ENCODE data around the gene CHAC1.

The CHAC1 gene, protein sequence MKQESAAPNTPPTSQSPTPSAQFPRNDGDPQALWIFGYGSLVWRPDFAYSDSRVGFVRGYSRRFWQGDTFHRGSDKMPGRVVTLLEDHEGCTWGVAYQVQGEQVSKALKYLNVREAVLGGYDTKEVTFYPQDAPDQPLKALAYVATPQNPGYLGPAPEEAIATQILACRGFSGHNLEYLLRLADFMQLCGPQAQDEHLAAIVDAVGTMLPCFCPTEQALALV

DNA sequence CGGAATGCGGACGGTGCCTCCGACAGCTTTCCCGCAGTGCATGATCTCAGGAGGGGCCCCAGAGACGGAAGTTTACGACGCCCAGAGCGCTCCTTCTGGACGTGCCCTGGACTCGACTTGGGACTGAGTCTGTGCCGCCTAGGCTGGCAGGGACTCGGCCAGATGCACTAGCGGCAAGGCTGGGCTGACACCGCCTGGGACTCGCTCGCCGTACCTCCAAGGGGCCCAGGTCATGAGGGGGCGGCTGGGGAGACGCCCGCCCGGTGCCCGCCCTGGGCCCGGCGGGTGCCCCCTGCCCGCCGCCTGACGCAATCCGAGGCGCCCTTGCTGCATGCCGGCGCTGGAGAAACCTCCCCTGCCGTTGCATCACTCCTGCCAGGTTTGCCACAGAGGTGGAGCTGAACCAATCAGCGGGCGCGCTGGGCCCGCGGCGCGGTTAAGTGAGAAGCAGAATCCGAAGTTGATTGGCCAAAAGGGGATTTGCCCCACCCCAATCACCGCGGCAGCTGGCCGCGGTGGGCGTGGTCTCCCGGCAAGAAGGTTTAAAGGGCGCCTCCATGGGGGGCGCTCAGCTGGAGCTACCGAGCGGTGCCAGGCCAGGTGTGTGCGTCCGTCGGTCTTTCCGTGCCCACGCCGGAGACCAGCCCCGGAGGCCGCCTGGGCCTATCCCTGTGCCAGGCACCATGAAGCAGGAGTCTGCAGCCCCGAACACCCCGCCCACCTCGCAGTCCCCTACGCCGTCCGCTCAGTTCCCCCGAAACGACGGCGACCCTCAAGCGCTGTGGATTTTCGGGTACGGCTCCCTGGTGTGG lies at the start of gene CHAC1:
CHAC1 (plus strand) TSS at position 571 of the 812 bp plus-strand sequence; CDS start at position 684, 113 bp downstream.
- no peak for DNase-seq

DNA sequence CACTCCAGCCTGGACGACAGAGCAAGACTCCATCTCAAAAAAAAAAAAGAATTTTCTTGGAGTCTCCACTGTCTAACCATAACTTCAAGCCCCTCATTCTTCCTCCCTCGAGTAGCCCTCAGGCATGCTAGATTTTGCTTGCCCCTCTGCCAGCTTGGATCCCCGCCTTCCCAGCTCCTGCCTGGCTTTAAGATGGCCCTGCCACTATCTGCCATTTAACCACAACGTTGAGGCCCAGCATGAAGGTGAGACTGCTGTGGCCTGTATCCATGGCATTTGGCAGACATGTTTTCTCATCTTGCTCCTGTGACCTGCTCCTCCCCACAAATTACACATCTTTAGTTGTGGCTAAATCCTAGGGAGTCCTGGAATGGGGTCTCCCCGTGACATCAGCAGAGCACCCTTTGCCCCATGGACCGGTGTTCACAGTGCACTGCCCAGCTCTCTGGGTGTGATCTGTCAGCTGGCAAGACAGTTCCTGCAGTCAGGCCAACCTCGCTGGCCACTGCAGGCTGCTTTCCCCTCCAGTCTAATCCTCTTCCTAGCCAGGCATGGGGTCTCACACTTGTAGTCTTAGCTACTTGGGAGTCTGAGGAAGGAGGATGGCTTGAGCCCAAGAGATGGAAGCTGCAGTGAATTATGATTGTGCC lies 48.6 kb upstream of the CHAC1 start:
- DNase-seq: no peak

DNA sequence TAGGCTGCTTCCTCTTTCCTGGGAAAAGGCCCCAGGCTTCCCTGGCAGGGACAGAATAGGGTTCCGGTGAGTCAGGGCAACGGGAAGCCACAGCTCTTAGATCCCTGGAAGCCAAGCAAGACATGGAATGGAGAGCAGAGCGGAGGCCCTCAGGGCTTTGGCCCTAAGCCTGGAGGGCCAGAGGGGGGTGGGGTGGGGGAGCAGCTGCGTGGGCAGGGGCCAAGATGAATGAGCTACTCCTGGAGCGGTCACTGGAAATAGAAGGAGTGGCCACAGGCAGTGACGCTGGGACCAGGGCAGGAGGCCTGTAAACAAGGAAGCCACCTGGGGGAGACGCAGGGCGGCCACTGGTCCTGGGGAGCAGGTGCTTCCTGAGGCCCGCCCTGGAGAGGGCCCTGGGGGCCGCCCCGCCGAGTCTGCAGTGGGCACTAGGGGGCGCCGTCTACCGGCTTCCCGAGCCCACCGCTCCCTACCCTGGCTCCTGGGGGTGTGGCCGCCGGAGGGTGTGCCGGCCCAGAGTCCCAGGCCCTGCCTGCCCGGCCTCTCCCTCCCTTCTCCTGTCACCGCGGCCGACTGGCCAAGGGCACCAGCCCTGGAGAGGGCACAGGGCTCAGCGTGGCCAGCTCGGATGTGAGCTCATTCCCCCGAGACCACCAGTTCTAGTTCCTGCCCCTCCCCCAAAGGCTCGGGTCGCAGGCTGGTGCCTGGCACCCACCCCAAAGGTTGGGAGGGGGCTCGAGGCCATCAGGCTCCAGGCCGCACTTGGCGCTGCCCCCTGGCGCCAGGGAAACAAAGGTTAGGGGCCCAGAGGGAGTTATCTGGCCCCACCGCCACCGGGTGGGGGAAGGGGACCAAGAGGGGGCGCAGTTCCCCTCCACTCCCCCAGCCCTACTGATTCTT lies 46.9 kb upstream of the CHAC1 start:
- no peak for DNase-seq

DNA sequence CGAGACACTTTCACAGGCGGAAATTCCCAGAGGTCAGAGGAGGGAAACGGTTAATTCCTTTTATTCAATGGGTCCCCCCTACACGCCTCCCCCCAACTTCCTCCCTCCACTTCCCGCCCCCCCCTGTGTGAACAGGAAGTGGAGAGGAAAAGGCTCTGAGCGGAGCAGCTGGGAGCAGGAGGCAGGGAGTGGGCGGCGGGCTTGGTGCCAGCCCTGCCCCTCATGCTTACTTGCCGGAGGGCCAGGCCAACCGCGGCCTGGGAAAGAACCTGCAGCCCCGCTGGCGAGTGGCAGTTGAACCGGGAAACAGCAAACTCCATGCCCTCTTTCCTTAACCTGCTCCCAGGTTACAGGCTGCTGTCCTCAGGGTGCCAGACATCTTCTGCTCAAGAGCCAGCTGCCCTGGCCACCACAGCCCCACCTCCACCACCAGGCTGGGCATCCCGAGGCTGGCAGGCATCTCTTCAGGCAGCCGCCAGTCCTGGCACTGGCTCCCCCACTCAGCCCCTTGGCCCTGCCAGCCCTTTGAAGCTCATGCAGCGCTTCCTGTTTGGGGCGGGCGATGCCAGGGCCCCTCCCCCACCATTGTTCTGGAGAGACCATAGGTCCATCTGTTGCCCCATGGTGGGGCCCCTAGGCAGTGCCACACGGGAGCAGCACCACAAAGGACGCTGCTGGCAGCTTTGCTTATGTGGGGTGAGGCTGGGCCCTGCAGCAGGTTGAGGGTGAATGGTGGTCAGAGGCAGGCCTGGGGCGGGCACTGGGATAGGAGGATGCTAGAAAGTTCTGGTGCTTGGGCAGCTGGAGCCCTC lies 46.1 kb upstream of the CHAC1 start:
- no peak for DNase-seq

DNA sequence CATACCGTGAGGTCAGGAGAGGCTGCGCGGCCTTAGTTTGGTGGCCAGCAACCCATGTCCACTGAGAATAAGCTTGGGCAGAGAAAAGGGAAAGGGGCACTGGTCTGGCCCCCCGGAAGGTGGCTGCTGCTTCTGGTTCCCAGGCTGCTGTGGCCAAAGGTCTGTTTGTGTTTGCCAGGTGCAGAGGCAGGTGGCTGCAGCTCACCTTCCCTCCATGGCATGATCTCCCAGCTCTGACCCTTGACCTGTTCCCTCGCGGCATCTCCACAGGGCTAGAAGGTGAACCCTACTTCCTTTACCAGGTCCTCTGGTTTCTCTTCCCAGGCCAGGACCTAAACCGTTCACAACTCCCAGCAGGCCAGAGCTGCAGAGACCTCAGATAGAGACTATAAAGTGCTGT lies 45.2 kb upstream of the CHAC1 start:
- no peak for DNase-seq

DNA sequence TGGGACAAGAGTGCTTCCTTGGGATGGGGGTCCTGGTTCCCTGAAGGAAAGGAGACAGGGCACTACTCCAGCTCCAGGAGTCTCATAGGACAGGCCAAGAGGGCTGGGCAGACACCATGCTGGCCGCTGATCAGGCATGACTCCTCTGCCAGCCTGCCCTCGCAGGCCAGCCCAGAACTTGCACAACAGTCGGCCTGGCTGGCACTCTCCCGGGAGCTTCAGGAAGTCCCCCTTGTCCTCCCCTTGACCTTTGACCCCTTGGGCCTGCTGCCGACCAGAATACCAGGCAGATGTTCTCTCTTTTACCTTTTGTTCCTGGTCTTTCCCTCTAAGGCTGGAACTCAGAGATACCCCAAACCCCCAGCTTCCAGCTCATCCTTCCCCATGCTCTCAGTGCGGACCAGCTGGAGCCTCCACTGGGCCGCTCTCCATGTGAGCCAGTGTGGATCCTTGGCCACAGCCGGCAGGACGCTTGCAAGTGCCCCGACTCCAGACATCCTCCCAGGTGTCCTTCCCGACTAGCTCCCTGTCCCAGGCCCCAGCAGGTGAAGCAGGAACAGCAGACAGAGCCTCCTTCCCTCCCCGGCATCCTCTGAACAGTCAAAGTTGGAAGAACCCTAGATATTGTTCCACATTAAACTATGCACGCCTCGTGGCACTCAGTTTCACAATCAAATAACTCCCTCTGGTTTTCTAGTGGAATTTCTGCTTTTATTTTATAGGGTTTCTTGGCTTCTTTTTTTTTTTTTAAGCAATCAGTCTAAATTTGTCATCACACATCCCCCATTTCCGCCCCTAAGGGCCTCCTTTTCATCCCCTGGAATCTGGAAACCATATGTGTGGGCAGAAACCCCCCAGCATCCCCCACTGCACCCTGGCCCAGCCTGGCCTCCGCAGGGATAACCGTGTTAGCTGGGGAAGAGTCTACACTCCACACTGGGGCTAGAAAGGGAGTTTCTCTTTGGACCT lies 43.3 kb upstream of the CHAC1 start:
- no peak for DNase-seq

DNA sequence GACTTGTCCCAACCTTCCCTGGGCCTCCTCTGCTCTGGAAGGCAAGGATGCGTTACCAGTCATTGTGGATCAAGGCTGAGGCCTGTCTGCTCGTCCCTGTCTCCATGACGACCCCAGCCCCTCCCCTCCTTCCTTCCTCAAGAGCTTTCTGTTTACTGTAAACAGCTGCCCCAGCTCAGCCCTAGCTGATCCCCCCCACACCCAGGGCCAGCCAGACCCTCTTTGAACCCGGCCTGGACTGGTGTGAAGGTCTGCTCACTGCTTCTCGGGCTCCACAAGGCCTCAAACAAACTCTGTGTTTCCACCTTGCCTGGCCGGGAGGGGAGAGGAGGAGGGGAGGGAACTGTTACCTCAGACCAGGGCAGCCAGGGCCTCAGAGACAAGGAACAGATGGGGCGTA lies 42.1 kb upstream of the CHAC1 start:
- DNase-seq: no peak

DNA sequence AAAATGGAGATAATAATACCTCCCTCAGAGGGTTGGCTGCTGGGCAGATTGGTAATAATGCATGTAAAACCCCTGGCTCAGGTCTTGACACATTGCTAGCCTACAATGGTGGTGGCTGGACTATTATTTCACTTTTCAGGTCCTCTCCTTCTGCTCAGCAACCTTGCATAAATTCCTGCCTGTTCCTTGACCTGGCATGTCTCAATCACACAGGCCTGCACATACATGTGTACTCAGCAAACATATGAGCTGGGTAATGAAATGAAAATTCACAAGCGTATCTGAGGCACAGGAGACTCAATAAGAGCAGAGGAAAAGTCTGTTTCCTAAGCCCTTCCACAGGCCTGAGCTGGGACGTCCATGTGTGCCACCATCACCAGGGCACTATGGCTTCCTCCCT lies 41.6 kb upstream of the CHAC1 start:
- no peak for DNase-seq

DNA sequence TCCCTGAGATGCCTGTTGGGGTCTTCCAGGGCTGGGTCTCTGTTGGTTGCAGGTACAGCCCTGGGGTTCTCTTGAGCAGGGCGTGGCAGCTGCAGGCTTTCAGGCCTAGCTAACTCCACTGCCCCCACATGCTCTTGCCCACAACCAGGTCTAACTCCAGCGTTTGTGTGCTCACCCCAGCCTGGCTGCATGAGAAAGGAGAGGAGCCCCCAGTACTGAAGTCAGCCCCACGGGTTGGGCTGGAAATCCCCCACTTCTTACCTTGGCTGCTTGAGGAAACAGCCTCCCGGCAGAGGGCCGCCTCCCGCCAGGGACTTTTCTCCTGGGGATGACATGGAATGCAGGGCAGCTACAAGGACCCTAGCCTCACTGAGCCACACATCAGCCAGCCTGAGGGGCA lies 40.8 kb upstream of the CHAC1 start:
- DNase-seq: no peak

DNA sequence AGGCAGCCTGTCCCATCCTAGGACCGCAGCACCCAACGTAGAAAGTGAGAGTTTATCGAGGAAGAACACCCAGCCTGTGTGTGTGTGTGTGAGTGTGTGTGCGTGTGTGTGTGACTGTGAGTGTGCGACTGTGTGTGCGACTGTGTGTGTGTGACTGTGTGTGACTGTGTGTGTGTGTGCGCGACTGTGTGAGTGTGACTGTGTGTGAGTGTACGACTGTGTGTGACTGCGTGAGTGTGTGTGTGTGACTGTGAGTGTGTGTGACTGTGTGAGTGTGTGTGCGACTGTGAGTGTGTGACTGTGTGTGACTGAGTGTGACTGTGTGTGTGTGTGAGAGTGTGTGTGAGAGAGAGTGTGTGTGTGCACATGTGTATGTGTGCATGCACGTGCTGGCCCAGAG lies 39.3 kb upstream of the CHAC1 start:
- no peak for DNase-seq

DNA sequence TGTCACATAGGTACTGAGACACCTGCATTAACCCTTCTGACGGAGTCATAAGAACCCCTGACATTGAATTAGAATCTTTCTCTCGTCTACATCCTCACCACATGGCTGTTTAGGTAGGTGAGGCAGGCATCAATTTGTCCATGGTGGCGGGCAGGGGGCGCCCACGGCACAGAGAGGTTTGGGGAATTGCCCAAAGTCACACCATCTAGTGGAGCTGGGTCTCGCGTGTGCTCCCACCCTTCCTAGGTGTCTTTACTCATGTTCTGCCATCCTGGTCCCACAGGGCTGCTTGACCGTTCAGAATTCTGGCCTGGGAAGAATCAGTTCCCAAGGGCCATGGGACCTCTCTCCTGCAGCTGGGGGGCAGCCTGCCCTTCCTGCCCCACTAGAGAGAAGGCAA lies 38.8 kb upstream of the CHAC1 start:
- DNase-seq: no peak

DNA sequence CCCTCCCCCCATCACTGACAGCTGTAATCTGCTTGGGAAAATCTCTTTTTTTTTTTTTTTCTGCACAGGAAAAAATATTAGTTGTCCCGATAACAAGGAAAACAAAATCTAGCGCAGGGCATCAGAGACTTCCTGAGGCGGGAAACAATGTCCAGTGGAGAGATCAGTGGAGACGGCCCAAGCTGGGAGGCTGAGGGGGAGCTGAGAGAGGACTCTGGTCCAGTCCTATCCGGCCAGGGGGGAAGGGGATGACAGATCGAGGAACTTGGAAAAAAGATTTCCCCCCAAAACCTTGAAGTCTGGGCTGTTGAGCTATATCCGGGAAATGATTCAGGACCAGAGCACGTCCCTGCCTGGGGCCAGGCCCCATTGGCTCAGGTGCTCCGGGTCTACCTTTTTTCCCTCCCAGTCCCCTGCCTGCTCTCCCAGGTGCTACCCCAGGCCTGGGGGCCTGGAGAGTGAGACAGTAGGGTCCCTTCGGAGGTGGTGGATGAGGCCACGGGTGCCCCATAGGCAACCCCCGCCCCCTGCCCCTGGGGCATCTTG lies 38.1 kb upstream of the CHAC1 start:
- no peak for DNase-seq

DNA sequence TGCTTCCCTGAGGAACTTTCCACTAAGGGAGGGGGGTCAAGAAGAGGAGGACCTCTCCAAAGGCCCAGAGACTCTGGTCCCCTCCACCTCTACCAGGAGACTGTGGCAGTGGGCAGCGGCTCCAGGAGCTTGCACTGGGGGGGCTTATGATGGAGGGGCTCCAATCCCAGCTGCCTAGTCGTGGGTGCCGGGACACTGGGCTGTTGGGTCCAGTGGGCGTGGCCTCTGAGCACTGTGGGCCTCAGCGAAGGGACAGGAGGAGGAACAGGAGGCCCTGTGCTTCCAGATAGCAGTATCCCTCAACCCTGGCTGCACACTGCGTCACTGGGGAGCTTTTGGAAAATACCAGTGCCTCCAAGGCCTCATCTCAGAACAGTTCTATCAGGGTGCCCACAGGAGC lies 37.6 kb upstream of the CHAC1 start:
- no peak for DNase-seq

DNA sequence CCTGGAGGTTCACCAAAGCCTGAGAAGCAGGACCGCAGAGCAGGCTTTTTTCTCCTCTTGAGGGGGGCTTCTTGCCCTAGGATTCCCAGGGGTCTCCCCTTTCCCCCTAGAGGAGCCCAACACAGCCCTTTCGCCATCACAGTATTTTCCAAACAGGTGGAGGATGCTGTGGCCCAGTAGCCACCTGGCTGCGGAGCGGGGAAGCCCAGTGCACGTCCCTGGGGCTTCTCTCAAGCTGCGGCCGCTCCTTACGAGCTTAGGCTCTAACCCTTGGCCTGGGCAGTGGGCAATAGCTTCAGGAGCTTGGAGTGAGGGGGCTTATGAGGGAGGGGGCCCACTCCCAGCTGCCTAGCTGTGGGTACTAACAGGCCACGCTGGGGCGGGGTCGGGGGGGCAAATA lies 35.7 kb upstream of the CHAC1 start:
- no peak for DNase-seq

DNA sequence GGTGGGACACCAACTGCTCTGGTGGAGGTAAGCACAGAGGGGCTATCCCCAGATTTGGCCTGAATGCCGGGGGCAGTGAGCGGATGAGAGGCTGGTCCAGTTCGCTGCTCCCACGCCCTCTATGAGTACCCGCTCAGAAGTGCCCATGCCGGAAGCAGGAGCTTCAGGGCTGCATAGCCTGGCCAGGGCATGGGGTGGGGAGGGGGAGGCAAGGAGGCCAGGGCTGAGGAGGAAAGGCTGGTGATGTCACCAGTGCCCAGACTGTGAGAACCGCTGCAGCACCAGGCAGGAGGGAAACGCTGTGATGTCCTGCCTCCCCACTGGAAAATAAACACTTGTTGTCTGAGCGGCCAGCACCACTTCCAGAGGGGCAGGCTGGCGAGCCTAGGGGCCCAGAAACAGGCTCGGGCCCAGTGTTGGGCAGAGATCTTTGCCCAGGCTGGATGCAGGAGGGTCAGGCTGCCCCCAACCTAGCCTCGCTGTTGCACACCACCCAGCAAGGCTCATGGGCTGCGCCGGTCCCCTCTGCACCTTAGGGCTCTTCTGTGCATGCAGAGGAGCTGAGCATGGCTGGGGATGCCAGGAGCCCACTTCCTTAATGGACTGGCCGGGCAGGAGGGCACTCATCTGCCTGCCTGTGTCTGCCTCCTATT lies 35.0 kb upstream of the CHAC1 start:
- DNase-seq: no peak

DNA sequence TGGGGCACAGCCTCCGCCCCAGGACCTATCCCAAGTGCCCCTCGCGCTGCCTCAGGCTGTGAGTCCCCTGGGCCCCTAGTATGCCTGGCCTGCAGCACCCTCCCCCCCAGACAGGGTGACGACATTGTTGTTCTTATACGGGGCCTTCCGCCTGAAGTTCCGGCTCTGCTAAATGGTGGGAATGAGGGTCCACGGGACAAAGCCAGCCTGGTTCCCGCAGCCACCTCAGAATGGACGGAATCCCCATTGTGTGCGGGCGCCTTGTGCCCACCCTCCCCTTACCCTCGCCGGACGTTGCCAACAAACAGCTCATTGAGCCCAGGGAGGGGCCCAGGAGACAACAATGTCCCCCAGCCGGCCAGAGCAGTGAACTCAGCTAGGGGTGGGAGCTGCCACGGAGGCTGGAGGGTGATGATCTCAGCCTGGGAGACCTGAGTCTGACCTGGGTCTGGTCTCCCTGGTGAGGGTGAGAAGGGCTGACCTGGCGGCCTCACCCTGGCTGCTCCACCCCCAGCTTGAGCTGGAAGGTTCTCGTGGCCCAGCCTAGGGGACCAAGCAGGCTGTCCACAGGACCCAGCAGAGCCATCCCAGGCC lies 34.4 kb upstream of the CHAC1 start:
- DNase-seq: no peak

DNA sequence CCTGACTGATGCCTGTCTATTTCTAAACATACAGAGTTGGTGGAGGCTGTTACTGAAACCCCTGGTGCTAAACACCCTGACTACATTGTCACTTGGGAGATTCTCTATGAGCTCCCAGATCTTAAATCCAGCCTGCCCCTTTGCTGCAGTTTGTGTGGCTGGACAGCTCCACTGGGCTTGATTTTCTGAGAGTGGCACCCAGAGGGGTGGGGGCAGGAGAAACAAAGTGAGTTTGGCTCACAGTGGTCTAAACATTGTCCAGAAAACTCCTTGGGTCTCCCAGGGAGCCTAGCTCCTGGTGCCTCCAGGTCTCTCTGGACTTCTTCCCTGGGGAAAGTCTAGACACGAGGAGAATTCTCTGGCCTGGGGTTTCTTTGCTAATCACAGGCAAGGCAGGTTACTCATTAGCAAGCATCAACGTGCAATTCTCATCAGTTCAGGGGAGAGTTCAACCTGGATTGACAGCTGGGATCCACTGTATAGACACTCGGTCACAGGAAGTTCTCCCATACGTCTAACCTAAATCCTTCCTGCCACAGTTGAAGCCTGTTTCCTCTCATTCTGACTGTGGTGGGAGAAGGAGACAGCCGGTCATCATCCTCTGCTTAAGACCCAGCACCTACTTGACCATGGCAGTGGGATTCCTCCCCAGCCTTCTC lies 31.2 kb upstream of the CHAC1 start:
- no peak for DNase-seq

DNA sequence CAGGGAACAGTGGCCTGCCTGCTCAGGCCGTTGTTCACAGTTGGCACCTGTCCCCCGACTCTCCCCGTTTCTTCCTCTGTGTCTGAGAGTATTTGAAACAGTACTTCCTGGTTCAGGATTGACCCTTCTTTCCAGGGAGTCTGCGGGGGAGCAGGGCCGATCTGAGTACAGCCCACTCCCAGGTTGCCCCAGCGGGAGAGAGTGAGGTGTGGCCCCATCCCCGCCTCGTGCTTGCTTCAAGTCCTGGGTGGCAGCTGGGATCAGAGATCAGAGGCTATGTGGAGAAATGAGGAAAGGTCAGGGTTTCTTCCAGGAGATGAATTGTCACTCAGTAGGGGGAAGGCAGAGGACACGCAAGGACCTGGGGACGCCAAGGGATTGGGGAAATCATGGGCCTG lies 30.7 kb upstream of the CHAC1 start:
- DNase-seq: no peak

DNA sequence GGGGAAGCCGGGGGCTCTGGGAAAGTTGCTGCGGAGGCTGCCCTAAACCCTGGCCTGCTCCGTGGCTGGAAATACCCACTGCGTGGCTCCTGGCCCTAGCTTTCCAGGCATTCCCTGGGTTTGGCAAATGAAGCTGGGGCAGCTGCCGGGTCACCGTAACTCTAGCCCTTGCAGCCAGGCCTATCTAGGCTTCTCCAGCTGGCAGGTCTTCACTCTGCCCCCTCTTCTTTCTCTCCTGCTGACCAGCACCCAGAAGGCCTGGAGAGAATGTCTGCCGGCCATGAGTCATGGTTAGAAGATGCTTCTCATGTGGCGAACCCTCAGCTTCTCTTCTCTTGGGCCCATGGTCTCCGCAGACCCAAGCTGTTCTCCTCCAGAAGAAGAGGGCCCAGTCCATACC lies 29.7 kb upstream of the CHAC1 start:
- DNase-seq: no peak
